Mesenteric fat pad (tissue), 1 donor: ENCODE results near the gene TEX36. TPM values are rescaled to one million over a fixed set of nuclear protein-coding genes. Genes with fewer than 3 reads are reported as not detected.
"Not testable (repeated sequence)": the region's sequence is repeated elsewhere in the genome, so short reads cannot be mapped to it uniquely, and the experiment has no call there.

Experiments
- DNase-seq: peaks from one replicate; pipeline ENCODE4 v3.0.0-alpha.2; 2020; ENCODE audit warnings: low spot score
- long read RNA-seq: library from polyadenylated mRNA; unstranded; transcript quantifications from one replicate; pipeline ENCODE4 v2.0.0, GENCODE V29; 2020
- total RNA-seq: library from RNA; stranded (reverse); fragmentation: NEBNext Ultra II Directional; extraction: Animal tissue kit (Norgen Biotek cat#: 25700); gene quantifications from one replicate; pipeline ENCODE4 v1.2.1, GENCODE V29; 2021
- donor health status: DM: yes; HTN: yes; CAD: no.

The TEX36 gene
- not detected for total RNA-seq
- long read RNA-seq, result 0 reads

GRCh38 chr10:125683063-125683462 is at the start of gene TEX36:
Gene TEX36 (minus strand): TSS chr10:125683163. CDS start chr10:125682989, 174 bp downstream.
- DNase-seq, result no peak

GRCh38 chr10:125727436-125727835 is 44.5 kb upstream of the TEX36 start:
- DNase-seq, result no peak

- DNase-seq, result no peak
Measured at GRCh38 chr10:125726914-125727313, 44.0 kb upstream of the TEX36 start.

- no peak for DNase-seq
Measured at GRCh38 chr10:125722811-125723210, 39.8 kb upstream of the TEX36 start.

GRCh38 chr10:125721035-125721434 is 38.1 kb upstream of the TEX36 start:
- no peak for DNase-seq

GRCh38 chr10:125720002-125720382 is 37.0 kb upstream of the TEX36 start:
- no peak for DNase-seq

- DNase-seq, result peak; percentile 99
Measured at GRCh38 chr10:125719173-125720001, 36.4 kb upstream of the TEX36 start, which contains the start of gene EDRF1. Gene EDRF1 (plus strand): TSS chr10:125719709. CDS start chr10:125719808, 99 bp downstream.

- DNase-seq, result not testable (repeated sequence)
Measured at GRCh38 chr10:125714728-125715127, 31.8 kb upstream of the TEX36 start.

- DNase-seq, result no peak
Measured at GRCh38 chr10:125711110-125711750, 28.3 kb upstream of the TEX36 start.

- no peak for DNase-seq
Measured at GRCh38 chr10:125709553-125710474, 26.9 kb upstream of the TEX36 start.

- no peak for DNase-seq
Measured at GRCh38 chr10:125708971-125709503, 26.1 kb upstream of the TEX36 start.

- no peak for DNase-seq
Measured at GRCh38 chr10:125707541-125708468, 24.8 kb upstream of the TEX36 start.

- DNase-seq, result no peak
Measured at GRCh38 chr10:125700355-125700911, 17.5 kb upstream of the TEX36 start.

- DNase-seq, result no peak
Measured at GRCh38 chr10:125699562-125700143, 16.7 kb upstream of the TEX36 start.

- no peak for DNase-seq
Measured at GRCh38 chr10:125698481-125698998, 15.6 kb upstream of the TEX36 start.

- not testable (repeated sequence) for DNase-seq
Measured at GRCh38 chr10:125696884-125697283, 13.9 kb upstream of the TEX36 start.

GRCh38 chr10:125694883-125695282 is 11.9 kb upstream of the TEX36 start:
- no peak for DNase-seq

- DNase-seq, result no peak
Measured at GRCh38 chr10:125693524-125693847, 10.5 kb upstream of the TEX36 start.
